Fibroblast of pulmonary artery (primary cell): ENCODE measurements around the gene HS3ST6.
"Not testable (repeated sequence)": the region's sequence is repeated elsewhere in the genome, so short reads cannot be mapped to it uniquely, and the experiment has no call there.

Source experiments
- DNase-seq: peaks from one replicate; pipeline ENCODE4 v3.0.0-alpha.2; 2010; ENCODE audit warnings: low read depth
- H3K4me3 ChIP-seq: replicated peaks from 2 replicates; pipeline ENCODE4 v1.5.1; 2011; ENCODE audit warnings: low read depth, mild to moderate bottlenecking, control low read depth, low read length, moderate library complexity
- CTCF ChIP-seq: IDR thresholded peaks from 2 replicates; pipeline ENCODE4 v1.5.1; 2011; ENCODE audit warnings: mild to moderate bottlenecking, control low read depth, low read length, inconsistent platforms; ENCODE audit errors: missing control alignments

HS3ST6 gene

GRCh38 chr16:1890024-1890707 is 28.0 kb downstream of the HS3ST6 start:
- no peak overlapping the region for H3K4me3 ChIP-seq
- no peak for TF ChIP-seq CTCF
- DNase-seq = no peak

DNA sequence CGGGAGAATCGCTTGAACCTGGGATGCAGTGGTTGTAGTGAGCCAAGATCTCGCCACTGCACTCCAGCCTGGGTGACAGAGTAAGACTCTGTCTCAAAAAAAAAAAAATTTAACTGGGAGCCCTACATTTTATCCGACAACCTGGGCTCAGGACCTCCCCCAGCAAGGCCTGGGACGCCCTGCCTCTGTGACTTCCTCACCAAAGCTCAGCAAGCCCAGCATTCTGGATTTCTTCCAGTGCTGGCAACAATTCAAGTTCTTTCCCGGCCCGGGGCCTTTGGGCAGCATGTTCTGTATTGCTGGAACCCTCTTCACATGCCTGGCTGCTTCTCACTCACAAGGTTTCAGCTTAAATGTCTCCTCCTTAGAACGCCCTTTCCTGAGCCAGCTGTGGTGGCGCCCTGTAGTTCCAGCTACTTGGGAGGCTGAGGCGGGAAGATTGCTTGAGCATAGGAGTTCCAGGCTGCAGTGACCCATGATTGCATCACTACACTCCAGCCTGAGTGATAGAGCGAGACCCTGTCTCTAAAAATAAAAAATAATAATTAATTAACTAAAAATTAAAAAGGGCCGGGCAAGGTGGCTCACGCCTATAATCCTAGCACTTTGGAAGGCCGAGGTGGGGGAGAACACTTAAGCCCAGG is 30.4 kb downstream of the HS3ST6 start:
- no peak overlapping the region for H3K4me3 ChIP-seq
- TF ChIP-seq CTCF = no peak
- no peak for DNase-seq

DNA sequence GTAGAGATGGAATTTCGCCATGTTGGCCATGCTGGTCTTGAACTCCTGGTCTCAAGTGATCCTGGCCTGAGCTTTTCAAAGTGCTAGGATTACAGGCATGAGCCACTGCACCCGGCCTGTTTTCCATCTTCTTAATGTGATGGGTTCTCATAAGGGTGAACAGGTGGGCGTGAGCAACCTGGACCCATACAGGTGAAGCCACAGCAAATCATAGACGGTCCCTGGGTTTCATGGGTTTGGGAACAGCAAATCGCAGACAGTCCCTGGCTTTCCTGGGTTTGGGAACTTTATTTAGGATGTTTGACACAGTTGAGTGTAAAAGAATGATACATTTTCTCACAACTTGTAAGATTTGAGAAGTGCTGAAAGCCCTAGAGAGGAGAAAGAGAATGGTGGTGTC is 33.3 kb downstream of the HS3ST6 start:
- H3K4me3 ChIP-seq = no peak overlapping the region
- DNase-seq = no peak
- TF ChIP-seq CTCF = no peak

DNA sequence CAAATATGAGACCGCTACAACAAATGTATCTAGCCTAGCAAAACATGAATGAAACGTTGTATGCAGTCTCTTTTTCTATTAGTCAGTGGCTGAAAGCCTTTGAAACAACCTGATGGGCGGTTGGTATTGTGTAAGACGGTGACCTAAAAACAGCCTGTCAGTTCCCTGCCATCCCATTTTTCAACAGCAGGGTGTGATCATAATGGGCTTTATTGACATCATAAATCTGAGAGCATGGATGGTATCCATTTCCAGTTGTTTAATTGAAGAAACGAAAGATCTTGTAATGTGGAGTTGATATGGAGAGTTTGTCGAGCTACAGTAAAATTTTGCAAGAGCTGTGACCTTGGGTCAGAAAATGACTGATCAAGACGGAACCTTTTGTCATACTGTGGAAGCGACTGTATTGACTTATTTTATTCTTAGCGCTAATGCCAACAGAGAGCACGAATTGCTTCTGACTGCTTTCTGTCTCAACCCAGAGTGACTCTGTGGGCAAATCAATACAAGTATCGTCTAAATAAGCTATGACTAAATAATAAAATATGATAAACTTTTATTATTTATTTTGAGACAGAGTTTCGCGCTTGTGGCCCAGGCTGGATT is 34.0 kb downstream of the HS3ST6 start:
- peak; percentile 33 for DNase-seq
- TF ChIP-seq CTCF = peak; percentile 23
- no peak overlapping the region for H3K4me3 ChIP-seq

GRCh38 chr16:1881172-1881571 is 37.0 kb downstream of the HS3ST6 start:
- DNase-seq, H3K4me3 ChIP-seq: not testable (repeated sequence)

GRCh38 chr16:1879477-1879876 is 38.7 kb downstream of the HS3ST6 start:
- DNase-seq = no peak
- TF ChIP-seq CTCF = no peak
- no peak overlapping the region for H3K4me3 ChIP-seq

DNA sequence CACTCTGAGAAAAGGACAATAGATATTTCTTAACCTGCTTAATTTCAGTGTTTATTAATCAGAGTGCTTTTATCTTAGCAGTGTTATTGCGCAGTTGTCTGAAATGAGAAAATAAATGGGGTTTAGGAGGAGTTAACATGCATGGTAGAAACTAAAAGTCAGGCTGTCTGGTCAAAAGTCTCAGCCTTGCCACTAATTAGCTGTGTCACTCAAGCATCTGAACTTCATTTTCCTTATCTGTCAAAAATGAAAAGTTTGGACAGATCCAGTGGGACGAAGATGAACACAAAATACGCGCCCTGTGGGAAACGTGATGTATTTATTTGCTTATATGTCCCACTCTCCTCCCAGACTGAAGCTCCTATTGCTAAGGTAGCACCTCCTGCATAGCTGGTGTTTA is 40.0 kb downstream of the HS3ST6 start:
- no peak for TF ChIP-seq CTCF
- H3K4me3 ChIP-seq = no peak overlapping the region
- DNase-seq = no peak
